NT2/D1 (cell line): Measurements from ENCODE around the gene CALR3.

Experiments
- DNase-seq: peaks from one replicate; pipeline ENCODE4 v3.0.0-alpha.2; 2011; ENCODE audit warnings: low read depth, low spot score
- H3K27me3 ChIP-seq: 2 replicates; pipeline ENCODE4 v1.6.0; 2011; ENCODE audit warnings: mild to moderate bottlenecking; ENCODE audit not compliant: insufficient read length, insufficient read depth
- H3K36me3 ChIP-seq: 2 replicates; pipeline ENCODE4 v1.6.1; 2011; ENCODE audit warnings: mild to moderate bottlenecking, low read length, mixed read lengths; ENCODE audit not compliant: insufficient read depth, insufficient read length
- H3K4me1 ChIP-seq: 2 replicates; pipeline ENCODE4 v1.5.1; 2011; ENCODE audit not compliant: insufficient read depth, insufficient read length
- H3K4me3 ChIP-seq: 2 replicates; pipeline ENCODE4 v1.5.1; 2011; ENCODE audit warnings: low read depth; ENCODE audit not compliant: insufficient read length
- H3K9ac ChIP-seq: 2 replicates; pipeline ENCODE4 v1.6.0; 2011; ENCODE audit warnings: low read depth; ENCODE audit not compliant: insufficient read length
- H3K9me3 ChIP-seq: 2 replicates; pipeline ENCODE4 v1.5.1; 2011; ENCODE audit warnings: mild to moderate bottlenecking, low read length; ENCODE audit not compliant: insufficient read depth
- SUZ12 ChIP-seq: IDR thresholded peaks from 2 replicates; pipeline ENCODE4 v1.6.1; 2011; ENCODE audit not compliant: insufficient read length, insufficient read depth; ENCODE audit errors: extremely low read depth
- YY1 ChIP-seq: IDR thresholded peaks from 2 replicates; pipeline ENCODE4 v1.6.1; 2011; ENCODE audit not compliant: insufficient read length, insufficient read depth
- ZNF274 ChIP-seq: IDR thresholded peaks from 2 replicates; pipeline ENCODE4 v1.6.1; 2011; ENCODE audit warnings: mild to moderate bottlenecking, low read depth, low read length

CALR3 gene

GRCh38 chr19:16527971-16528521, 32.1 kb upstream of the CALR3 start:
- DNase-seq, result no peak
- no peak overlapping the region for H3K4me3 ChIP-seq
- peaks cover 9% of the 10 kb centered on the region for H3K4me1 ChIP-seq
- H3K9ac ChIP-seq, result no peak overlapping the region
- TF ChIP-seq ZNF274 (no peak), YY1 (no peak), SUZ12 (no peak)
- H3K27me3 ChIP-seq, result no peaks in the 10 kb centered on the region
- H3K36me3 ChIP-seq, result peaks cover 95% of the 10 kb centered on the region
- H3K9me3 ChIP-seq, result no peaks in the 10 kb centered on the region

DNA sequence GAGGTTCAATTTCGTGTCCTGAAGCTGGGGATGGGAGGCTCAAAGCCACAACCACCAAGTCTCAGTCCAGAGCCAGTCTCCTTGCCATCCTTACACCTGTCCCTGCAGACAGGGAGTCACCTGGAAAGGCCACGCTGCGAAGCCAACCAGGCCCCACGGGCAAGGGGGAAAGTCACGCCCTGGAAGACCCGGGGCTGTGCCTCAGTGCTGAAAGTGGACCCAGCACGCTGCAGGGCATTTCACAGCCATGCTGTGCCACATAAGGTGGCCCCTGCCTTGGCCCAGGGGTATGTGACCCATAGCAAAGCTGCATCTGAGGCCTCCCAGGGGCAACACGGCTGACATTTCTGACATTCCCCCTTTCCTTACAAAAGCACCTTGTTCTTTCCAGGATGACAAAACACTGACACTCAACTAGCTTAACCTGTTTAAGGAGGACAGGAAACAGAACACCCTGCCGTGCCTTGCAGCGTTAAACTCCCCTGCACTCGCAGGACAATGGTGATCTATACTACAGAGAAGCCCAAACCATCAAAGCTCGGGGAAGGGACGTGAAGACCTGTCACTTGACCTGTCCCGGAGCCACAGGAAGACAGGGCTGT, 31.5 kb upstream of the CALR3 start:
- Histone ChIP-seq H3K4me1 (peaks cover 7% of the 10 kb centered on the region), H3K27me3 (no peaks in the 10 kb centered on the region), H3K9ac (no peak overlapping the region), H3K9me3 (no peaks in the 10 kb centered on the region), H3K36me3 (peaks cover 95% of the 10 kb centered on the region), H3K4me3 (no peak overlapping the region)
- no peak for TF ChIP-seq YY1
- no peak for TF ChIP-seq SUZ12
- no peak for TF ChIP-seq ZNF274
- DNase-seq, result no peak

GRCh38 chr19:16525751-16526481, 29.9 kb upstream of the CALR3 start:
- H3K9me3 ChIP-seq, result no peaks in the 10 kb centered on the region
- TF ChIP-seq SUZ12 (no peak), YY1 (no peak), ZNF274 (no peak)
- DNase-seq, result no peak
- peaks cover 92% of the 10 kb centered on the region for H3K36me3 ChIP-seq
- no peaks in the 10 kb centered on the region for H3K27me3 ChIP-seq
- no peak overlapping the region for H3K4me3 ChIP-seq
- H3K9ac ChIP-seq, result no peak overlapping the region
- H3K4me1 ChIP-seq, result peaks cover 5% of the 10 kb centered on the region

DNA sequence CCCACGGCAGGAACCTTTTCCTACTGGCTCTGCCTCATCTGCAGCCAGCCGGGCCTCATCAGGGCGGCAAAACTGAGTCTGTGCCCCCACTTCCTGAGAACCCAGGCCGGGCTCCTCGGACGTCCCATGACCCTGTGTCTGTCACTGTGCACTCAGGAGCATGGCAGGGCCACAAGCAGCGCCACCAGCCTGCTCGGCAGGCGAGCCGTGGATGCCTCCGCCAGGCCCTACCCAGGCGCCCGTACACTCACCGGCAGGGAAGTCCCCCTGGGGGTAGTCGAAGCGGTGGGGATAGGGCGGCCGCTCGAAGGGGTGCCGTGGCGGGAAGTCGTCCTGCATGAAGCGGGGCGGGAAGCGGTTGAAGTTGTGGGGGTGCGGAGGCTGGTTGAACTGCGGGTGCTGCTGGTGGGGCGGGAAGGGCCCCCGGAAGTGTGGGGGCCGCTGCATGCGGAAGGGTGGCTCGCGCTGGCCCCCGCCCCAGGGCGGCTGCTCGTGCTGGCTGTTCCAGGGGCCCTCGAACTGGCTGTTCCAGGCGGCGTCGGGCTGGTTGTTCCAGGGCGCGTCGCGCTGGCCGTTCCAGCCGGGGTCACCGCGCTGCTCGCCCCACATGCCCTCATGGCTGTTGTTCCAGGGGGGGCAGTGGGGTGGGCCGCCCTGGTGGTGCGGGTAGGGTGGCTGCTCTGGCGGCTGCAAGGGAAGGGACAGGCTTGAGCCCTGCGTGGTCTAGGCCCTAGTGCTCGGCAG, 29.2 kb upstream of the CALR3 start:
- Histone ChIP-seq H3K4me1 (peaks cover 5% of the 10 kb centered on the region), H3K4me3 (no peak overlapping the region), H3K27me3 (no peaks in the 10 kb centered on the region), H3K9me3 (no peaks in the 10 kb centered on the region), H3K36me3 (peaks cover 92% of the 10 kb centered on the region), H3K9ac (no peak overlapping the region)
- TF ChIP-seq SUZ12 (no peak), YY1 (no peak), ZNF274 (no peak)
- no peak for DNase-seq

DNA sequence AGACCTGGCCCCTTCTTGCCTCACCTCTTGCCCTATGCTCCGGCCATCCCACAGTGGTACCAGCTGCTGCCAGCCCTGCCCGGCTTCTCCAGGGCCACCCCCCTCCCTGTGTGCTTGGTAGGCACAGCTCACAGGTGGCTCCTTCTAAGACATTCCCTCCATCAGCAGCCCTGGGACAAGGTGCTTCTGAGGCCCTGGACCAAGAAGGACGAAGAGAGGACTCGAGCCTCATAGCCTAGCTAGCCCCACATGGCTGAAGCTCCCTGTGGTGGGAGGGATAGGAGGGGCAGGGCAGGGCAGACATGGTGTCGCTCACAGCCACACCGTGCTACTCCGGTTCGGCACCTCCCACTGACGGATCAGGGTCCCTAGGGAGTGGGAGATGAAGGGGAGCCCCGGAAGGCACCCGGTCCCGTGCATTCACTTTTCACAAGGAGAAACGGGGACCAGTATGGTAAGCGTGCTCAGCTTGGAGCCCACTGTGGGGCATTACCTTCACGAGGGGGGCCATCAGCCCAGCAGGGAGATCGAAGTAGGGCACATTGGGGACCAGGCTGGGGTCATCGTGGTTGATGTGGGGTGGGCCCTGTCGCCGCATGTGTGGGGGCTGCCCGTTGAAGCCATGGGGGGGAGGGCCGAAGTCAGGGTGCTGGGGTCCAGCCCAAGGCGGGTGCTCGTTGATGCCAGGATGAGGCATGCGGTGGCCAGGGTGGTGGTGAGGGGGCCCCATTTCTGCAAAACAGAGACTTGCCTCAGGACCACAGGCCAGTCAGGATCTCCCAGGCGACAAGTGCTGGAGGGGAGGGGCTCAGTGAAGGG, 26.8 kb upstream of the CALR3 start:
- no peak for TF ChIP-seq YY1
- TF ChIP-seq ZNF274, result no peak
- TF ChIP-seq SUZ12, result no peak
- no peak overlapping the region for H3K9ac ChIP-seq
- no peak for DNase-seq
- H3K9me3 ChIP-seq, result no peaks in the 10 kb centered on the region
- H3K27me3 ChIP-seq, result no peaks in the 10 kb centered on the region
- peaks cover 94% of the 10 kb centered on the region for H3K36me3 ChIP-seq
- H3K4me3 ChIP-seq, result no peak overlapping the region
- peaks cover 5% of the 10 kb centered on the region for H3K4me1 ChIP-seq

- no peaks in the 10 kb centered on the region for H3K27me3 ChIP-seq
- no peak overlapping the region for H3K4me3 ChIP-seq
- DNase-seq, result no peak
- H3K36me3 ChIP-seq, result peaks cover 94% of the 10 kb centered on the region
- H3K4me1 ChIP-seq, result peaks cover 5% of the 10 kb centered on the region
- H3K9me3 ChIP-seq, result no peaks in the 10 kb centered on the region
- no peak overlapping the region for H3K9ac ChIP-seq
- TF ChIP-seq YY1 (no peak), ZNF274 (no peak), SUZ12 (no peak)
These were observed 25.8 kb upstream of the CALR3 start for GRCh38 chr19:16521715-16522289.
